Stimulated activated CD8-positive, alpha-beta memory T cell treated with anti-CD3 and anti-CD28 coated beads, Interleukin-4, amount 100 ng/mL, for 4 hours (primary cell): Measurements from ENCODE around the gene RPS6KA2.

Experiments used
- DNase-seq, 2 donors: peaks; one replicate each; pipeline ENCODE4 v3.0.0-alpha.2; 2020; ENCODE audit warnings: low read depth in 2 of 2, low spot score in 1 of 2

Gene RPS6KA2

GRCh38 chr6:166616261-166617238 is 10.5 kb downstream of the RPS6KA2 start:
- no peak for DNase-seq

- DNase-seq, result no peak
Observed at GRCh38 chr6:166615059-166615770, 11.8 kb downstream of the RPS6KA2 start.

GRCh38 chr6:166614589-166614988 is 12.5 kb downstream of the RPS6KA2 start:
- no peak for DNase-seq

- DNase-seq, result no peak
Observed at GRCh38 chr6:166614171-166614583, 12.9 kb downstream of the RPS6KA2 start.

GRCh38 chr6:166613027-166613426 is 14.0 kb downstream of the RPS6KA2 start:
- no peak for DNase-seq

GRCh38 chr6:166612471-166612881 is 14.6 kb downstream of the RPS6KA2 start:
- DNase-seq, result no peak

- DNase-seq, result no peak
Observed at GRCh38 chr6:166611631-166612030, 15.4 kb downstream of the RPS6KA2 start.

GRCh38 chr6:166610069-166610468 is 17.0 kb downstream of the RPS6KA2 start:
- no peak for DNase-seq

GRCh38 chr6:166608774-166609173 is 18.3 kb downstream of the RPS6KA2 start:
- DNase-seq, result no peak

- DNase-seq, result no peak
Observed at GRCh38 chr6:166605752-166606151, 21.3 kb downstream of the RPS6KA2 start.

- no peak for DNase-seq
Observed at GRCh38 chr6:166604911-166605310, 22.1 kb downstream of the RPS6KA2 start.

- DNase-seq, result no peak
Observed at GRCh38 chr6:166604328-166604727, 22.7 kb downstream of the RPS6KA2 start.

GRCh38 chr6:166603043-166603690 is 23.9 kb downstream of the RPS6KA2 start:
- no peak for DNase-seq

- DNase-seq, result no peak
Observed at GRCh38 chr6:166601956-166602355, 25.1 kb downstream of the RPS6KA2 start.

- DNase-seq, result no peak
Observed at GRCh38 chr6:166600931-166601330, 26.1 kb downstream of the RPS6KA2 start.

- no peak for DNase-seq
Observed at GRCh38 chr6:166599205-166599604, 27.8 kb downstream of the RPS6KA2 start.

GRCh38 chr6:166598441-166599138 is 28.5 kb downstream of the RPS6KA2 start:
- DNase-seq, result no peak

GRCh38 chr6:166597711-166598440 is 29.2 kb downstream of the RPS6KA2 start:
- no peak for DNase-seq

- DNase-seq, result no peak
Observed at GRCh38 chr6:166596776-166597507, 30.1 kb downstream of the RPS6KA2 start.

- no peak for DNase-seq
Observed at GRCh38 chr6:166595949-166596348, 31.1 kb downstream of the RPS6KA2 start.
